Ecto neural progenitor cell (in vitro differentiated cells): ENCODE measurements around the gene LMX1B.
"Not testable (repeated sequence)": the region's sequence is repeated elsewhere in the genome, so short reads cannot be mapped to it uniquely, and the experiment has no call there.

Source experiments
- DNase-seq: peaks from one replicate; pipeline ENCODE4 v3.0.0-alpha.2; 2018; ENCODE audit warnings: low spot score

The LMX1B gene

GRCh38 chr9:126633881-126634558, 20.3 kb downstream of the LMX1B start:
- no peak for DNase-seq

DNA sequence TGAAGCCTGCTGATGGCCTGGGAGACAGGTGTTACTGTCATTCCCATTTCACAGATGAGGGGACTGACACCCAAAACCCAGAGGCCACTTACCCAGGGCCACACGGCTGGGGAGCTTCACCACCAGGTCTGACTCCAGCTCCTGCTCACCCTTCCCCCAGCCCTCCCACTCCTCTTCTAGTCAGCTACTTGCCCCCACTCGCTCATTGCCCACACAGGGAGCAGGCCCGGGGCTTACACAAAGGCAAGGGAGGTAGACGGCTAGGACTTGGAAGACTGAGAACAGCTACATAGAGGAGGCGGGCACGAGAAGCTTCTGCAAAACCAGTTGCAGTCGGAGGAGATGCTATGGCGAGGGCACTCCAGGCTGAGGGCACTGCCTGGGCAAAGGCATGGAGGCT, 21.3 kb downstream of the LMX1B start:
- no peak for DNase-seq

DNA sequence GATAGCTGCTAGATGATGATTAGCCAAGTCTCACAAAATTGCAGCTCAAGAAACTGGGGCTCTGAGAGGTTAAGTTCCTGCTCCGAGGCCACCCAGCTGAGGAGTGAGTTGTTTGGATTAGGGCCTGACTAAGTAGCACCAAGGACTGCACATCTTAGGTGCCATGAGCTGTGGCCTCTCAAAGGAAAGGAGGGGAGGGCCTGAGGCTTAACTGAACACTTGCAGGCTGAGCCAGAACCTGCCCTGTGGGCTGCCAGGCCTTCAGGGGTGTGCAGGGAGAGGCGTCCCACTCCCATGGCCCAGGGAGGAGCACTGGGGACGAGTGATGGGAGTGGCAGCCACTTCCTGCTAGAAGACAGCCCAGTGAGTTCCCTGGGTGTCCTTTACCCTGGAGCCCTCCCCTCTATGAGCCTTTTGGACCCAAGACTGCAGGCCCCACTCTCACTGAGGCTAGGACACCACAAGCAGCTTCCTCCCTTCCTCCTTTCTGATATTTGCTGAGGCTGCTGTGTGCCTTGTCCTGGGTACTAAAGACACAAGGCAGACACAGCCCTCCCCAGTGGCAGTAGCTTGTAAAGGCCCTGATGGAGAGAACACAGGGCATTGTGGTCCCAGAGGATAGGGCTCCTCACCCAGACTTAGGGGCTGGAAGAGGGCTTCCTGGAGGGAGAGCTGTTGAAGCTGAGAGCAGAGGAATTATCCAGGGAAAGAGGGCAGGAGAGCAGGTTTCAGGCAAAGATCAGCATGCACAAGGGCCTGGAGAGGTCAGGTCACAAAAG, 22.1 kb downstream of the LMX1B start:
- DNase-seq: no peak

GRCh38 chr9:126636983-126637798, 23.5 kb downstream of the LMX1B start:
- DNase-seq: no peak

DNA sequence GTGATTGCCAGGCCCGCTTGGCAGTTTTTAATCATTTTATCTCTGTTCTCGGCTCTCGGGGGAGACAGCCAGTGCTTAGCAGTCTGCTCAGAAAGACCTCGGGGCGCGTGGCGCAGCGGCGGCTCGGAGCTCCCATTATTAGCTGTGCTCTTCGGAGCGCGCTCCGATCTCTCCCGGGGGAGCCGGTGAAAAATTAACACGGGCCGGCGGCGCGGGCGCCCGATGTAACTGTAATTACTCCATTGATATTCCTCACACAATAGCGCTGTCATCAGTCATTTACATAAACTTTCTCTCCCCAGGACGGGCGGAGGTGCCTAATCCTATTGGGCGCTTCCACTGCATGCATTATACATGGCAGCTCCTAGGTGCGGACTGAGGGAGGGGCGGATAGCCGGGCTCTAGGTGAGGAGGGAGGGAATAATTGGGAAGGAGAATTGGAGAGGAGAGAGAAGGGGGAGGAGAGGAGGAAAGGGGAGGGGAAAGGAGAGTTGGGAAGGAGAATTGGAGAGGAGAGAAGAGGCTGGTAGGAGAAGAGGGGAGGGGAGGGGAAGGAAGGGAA, 24.9 kb downstream of the LMX1B start:
- no peak for DNase-seq

DNA sequence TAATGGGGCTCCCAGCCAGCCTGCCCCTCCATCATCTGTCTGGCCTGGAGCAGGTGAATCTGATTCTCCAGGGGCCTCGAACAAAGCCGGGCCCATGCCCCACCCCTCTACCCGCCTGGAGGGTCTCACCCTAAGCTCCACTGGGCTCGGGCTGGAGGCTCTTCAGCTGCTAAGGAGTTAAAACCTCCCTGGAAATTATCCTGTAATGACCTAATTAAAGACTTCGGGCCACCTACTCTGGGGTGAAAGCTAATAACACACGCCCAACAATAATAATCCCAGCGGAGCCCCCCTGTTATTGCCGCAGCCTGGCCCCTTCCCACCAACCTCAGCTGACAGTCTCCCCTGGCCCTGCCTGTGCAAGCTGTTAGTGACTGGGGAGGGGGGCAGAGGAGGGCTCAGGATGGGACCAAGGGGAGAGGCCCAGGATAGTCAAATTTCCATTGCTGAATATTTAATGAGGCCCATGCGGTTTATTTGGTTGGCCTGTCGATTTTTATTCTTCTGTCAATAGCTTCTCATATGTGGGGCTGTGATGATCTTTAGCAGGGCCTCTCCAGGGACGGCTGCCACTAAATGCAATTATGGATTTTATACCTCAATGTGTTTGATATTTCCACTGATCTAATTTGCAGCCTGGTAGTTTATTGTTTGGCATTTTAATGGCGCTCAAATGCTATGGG, 25.7 kb downstream of the LMX1B start:
- DNase-seq: no peak

- no peak for DNase-seq
Measured at GRCh38 chr9:126641118-126641851, 27.6 kb downstream of the LMX1B start.

DNA sequence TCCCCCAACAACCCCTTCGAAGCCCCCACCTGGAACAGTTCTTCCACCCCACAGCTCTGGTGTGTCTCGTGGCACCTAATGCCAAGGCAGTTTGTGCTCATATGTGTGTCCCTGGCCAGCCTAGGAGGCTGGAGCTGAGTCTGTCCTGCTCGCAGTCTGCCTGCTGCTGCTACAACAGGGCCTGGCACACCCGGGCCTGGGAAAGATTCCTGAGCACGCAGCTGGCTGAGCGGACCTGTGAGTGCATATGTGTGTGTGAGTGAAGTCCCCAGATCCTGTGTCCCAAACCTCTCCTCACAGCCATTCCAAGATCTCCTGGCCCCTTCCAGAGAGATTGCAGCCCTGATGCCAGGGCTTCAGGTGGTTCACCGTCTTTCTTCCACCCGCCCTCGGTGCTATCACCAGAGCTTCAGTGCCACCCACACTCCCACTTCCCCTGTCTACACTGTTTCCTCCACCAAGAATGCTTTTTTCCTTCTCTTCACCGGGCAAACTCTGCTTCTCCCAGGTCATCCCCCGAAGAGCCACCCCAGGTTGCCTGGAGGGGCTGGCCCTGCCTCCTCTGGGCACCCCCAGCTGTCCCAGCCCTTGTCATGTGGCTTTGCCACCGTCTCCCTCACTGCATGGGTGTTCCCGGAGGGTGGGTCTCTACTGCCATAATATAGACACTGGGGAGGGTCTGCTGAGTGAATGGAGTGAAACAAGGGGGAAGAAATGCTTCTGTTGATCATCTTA, 28.4 kb downstream of the LMX1B start:
- DNase-seq: no peak

DNA sequence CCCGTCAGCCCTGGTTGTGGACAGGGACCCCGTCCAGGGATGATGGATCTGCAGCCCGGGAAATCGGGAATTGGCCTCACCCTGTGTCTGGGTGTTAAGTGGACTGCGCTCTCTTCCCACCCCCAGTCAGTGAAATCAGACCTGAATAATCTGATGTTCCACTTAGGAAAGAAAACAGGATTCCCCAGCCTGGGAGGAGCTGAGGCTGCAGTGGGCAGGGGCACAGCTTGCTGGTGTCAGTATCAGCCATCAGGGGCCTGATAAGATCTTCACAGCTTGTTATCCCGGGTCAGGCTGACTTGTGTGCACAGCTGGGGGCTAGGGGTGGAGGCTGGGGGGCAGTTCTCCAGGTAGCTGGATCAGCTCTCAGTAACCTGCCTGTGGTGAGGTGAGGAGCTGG, 29.1 kb downstream of the LMX1B start:
- no peak for DNase-seq

DNA sequence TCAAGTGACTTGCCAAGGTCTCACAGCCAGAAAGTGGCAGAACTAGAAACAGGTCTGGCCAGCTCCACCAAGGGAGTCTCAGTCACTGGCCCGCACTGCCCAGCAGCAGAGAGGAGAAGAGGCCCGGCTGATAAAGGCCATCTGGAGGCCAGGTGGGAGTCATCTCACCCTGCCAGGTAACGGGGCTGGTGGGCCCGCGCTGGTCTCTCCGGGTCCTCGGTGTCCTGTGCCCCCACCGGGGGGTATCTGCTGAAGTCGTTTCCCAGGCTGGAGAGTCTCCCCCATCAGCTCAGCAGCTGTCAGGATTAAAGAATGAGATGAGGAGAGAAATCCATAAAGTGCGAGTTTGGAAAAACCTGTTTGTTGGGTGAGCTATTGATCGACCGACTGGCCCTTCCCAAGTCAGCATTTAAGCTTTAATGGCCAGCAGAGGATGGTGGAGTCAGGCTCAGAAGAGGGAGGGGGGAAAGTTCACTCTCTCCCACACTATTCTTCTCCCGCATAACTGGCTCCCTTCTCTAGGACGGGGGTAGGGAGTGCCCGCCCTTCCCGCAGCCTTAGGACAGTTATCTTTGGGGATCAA, 30.3 kb downstream of the LMX1B start:
- no peak for DNase-seq

DNA sequence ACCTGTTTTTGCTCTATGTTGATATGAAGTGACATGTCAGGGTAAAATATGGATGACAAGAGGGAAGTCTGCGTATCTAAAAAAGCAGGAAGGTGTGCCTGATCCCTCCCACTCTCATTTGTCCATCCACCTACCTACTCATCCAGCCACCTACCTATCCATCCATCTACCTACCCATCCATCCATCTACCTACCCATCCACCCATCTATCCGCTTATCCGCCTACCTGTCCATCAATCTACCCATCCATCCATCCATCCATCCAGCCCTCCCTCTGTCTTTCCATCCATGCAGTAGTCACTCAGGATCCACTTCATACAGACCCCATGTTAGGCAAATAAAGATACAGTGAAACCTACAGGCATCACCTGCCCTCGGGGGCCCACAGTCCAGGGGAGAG, 32.4 kb downstream of the LMX1B start:
- no peak for DNase-seq

- no peak for DNase-seq
Measured at GRCh38 chr9:126647585-126648411, 34.1 kb downstream of the LMX1B start.

GRCh38 chr9:126649477-126649876, 35.7 kb downstream of the LMX1B start:
- DNase-seq: no peak

DNA sequence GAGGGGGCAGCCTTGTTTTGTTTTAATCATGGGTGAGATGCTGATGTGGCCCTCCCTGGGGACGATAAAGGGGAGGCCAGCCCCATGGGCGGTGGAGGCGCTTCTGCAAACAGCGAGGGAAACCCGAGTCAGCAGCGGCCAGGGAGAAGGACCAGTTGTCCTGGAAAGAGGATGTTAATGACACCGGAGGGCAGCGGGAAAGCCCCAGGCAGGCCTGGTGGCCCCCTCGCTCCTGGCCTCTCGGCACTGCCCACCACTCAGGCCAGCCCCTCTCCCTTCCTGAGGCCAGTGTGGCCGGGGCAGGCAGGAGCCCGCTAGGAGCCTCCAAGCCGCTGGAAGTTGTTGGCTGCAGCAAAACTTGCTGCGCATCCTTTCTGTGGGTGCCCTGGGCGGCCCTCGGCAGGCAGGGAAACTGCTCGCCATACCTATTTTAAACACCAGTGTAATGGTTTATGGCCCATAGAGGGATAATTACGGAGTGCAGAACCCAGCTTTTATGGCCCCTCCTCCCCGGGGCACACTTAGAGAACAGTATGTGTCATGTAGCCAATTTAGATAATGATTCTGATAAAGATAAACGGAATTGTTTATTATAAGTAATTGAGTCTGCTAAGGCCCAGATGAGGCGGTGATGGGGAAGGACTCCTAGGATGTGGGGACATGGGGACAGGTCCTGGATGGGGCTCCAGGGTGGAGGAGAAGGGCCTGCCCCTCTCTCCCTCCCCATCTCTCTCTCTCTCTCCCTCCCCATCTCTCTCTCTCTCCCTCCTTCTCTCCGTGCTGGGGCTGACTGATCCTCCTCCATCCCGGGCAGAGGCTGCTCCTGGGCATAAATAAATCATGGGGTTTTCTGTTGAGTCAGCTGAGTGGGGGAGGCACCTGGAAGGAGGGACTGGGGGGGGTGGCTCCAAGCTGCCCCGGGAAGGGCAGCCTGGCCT, 36.9 kb downstream of the LMX1B start:
- DNase-seq: peak; percentile 64

GRCh38 chr9:126652140-126652582, 38.4 kb downstream of the LMX1B start:
- peak; percentile 69 for DNase-seq

DNA sequence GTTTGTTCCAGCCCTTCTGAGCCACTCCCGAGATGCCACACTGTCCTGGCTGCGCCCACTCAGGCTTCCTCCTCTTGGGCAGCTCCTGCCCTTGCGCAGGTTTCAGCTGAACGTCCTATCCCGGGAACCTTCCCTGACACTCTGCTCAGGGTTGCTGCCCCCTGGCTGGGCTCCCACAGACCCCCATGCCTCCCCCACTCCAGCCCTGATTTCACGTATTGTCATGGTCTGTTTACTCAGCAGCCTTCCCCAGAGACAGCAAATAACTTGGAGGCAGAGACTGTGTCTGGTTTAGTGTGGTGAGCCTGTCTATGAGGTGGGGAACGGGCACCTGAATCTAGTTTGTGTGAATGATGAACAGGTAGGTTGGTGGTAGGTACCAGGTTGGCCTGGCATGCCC, 40.4 kb downstream of the LMX1B start:
- no peak for DNase-seq

- DNase-seq: not testable (repeated sequence)
Measured at GRCh38 chr9:126656214-126656613, 42.5 kb downstream of the LMX1B start.
